Common myeloid progenitor, CD34-positive (primary cell): Measurements from ENCODE around the gene HBS1L.

Experiments
- CTCF ChIA-PET: fragments of 350-600 bp; sonication (Branson Sonifier 250); formaldehyde crosslinking; loops from one replicate; lab custom pipeline; 2021; ENCODE audit warnings: antibody characterized with exemption; lab: Charles Lee
- POLR2A ChIA-PET: fragments of 350-600 bp; sonication (Branson Sonifier 250); formaldehyde crosslinking; loops from one replicate; lab custom pipeline; 2021; ENCODE audit warnings: antibody characterized with exemption; lab: Charles Lee
- DNase-seq, 3 donors: peaks; one replicate each; pipeline versions ENCODE4 v3.0.0 to v3.0.0-alpha.2; 2013
- H3K27ac ChIP-seq, 2 experiments: 1 replicate in 1 of 2; 2 replicates in 1 of 2; pipeline ENCODE4 v1.7.0; 2013; ENCODE audit warnings: inconsistent platforms in 2 of 2, low read length in 2 of 2, mild to moderate bottlenecking in 2 of 2, low read depth in 1 of 2, moderate library complexity in 1 of 2; ENCODE audit not compliant: severe bottlenecking in 2 of 2, insufficient read depth in 1 of 2, poor library complexity in 1 of 2
- H3K27me3 ChIP-seq, 5 experiments: replicated peaks in 2 of 5; 1 replicate in 3 of 5; 2 replicates in 2 of 5; pipeline versions ENCODE4 v1.6.1 to v1.7.0; 2013; ENCODE audit warnings: low read length in 4 of 5, mild to moderate bottlenecking in 2 of 5, moderate library complexity in 2 of 5, inconsistent platforms in 1 of 5; ENCODE audit not compliant: insufficient read depth in 5 of 5, control insufficient read depth in 4 of 5
- H3K36me3 ChIP-seq, 4 experiments: 1 replicate in 2 of 4; 2 replicates in 2 of 4; pipeline versions ENCODE4 v1.6.1 to v1.7.0; 2013; ENCODE audit warnings: low read length in 3 of 4, control low read depth in 1 of 4, mild to moderate bottlenecking in 1 of 4; ENCODE audit not compliant: control insufficient read depth in 4 of 4, insufficient read depth in 4 of 4
- H3K4me1 ChIP-seq, 4 experiments: 1 replicate in 3 of 4; 2 replicates in 1 of 4; pipeline versions ENCODE4 v1.6.1 to v1.7.1; 2013; ENCODE audit warnings: low read length in 3 of 4, mild to moderate bottlenecking in 3 of 4, control low read depth in 1 of 4, inconsistent platforms in 1 of 4, moderate library complexity in 1 of 4; ENCODE audit not compliant: control insufficient read depth in 4 of 4, insufficient read depth in 4 of 4; ENCODE audit errors: control extremely low read depth in 1 of 4
- H3K4me3 ChIP-seq, 7 experiments: 1 replicate in 4 of 7; 2 replicates in 3 of 7; pipeline versions ENCODE4 v1.5.1 to v1.7.0; 2013; ENCODE audit warnings: mild to moderate bottlenecking in 7 of 7, low read length in 6 of 7, moderate library complexity in 6 of 7, inconsistent platforms in 2 of 7, low read depth in 2 of 7, control low read depth in 1 of 7; ENCODE audit not compliant: insufficient read depth in 4 of 7, control insufficient read depth in 1 of 7; ENCODE audit errors: extremely low read depth in 1 of 7
- H3K9me3 ChIP-seq, 5 experiments: 1 replicate in 4 of 5; 2 replicates in 1 of 5; pipeline versions ENCODE4 v1.6.1 to v1.7.1; 2013; ENCODE audit warnings: low read length in 4 of 5, mild to moderate bottlenecking in 2 of 5, inconsistent platforms in 1 of 5, low read depth in 1 of 5, moderate library complexity in 1 of 5; ENCODE audit not compliant: control insufficient read depth in 4 of 5, insufficient read depth in 2 of 5; ENCODE audit errors: control extremely low read depth in 1 of 5
- WGBS: methylation state at CpG from one replicate; pipeline ENCODE4 v1.1.5; 2013; ENCODE audit not compliant: insufficient coverage; 5-methylcytosine and 5-hydroxymethylcytosine counted together

HBS1L gene

GRCh38 chr6:135002229-135002844, 52.3 kb downstream of the HBS1L start:
- CTCF ChIA-PET: interaction anchor here (0.8 to 4.9 kb wide), 3 partner anchors 8 to 25 kb away, joined by 3 to 27 read pairs (median 6); no protein-coding TSS in a partner anchor
- Histone ChIP-seq H3K27me3 (no peaks in the 10 kb centered on the region), H3K4me1 (no peaks in the 10 kb centered on the region), H3K36me3 (peaks cover 4 to 14% (median 7%) of the 10 kb centered on the region in 4 experiments), H3K9me3 (no peaks in the 10 kb centered on the region), H3K4me3 (no peak overlapping the region), H3K27ac (no peak overlapping the region)
- WGBS: no CpG with 5 or more reads among the region's 5 CpGs
- POLR2A ChIA-PET: no interaction called here
- DNase-seq: peak; percentile 38 to 60 (median 57)

DNA sequence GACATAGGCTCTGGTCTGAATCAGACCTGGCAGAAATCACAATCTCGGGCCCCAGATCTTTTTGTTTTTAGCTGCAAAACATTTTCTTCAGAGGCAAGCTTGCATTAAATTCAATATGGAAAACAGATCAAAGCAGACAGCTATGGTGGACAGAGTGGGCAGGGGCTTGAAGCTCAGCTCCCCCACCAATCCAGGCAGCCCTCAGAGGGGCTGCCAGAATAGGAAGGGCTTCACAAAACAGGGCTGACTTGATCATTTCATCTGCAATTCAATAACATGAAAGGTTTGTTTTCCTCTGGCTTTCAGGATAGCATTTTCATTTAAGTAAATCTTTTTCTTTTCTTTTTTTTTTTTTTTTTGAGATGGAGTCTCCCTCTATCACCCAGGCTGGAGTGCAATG, 55.5 kb downstream of the HBS1L start:
- CTCF ChIA-PET: interaction anchor here (0.7 to 1.7 kb wide), 4 partner anchors 9 to 144 kb away, joined by 3 to 4 read pairs (median 3); no protein-coding TSS in a partner anchor
- Histone ChIP-seq H3K9me3 (no peaks in the 10 kb centered on the region), H3K36me3 (peaks cover 10 to 25% (median 14%) of the 10 kb centered on the region in 4 experiments), H3K27me3 (no peaks in the 10 kb centered on the region), H3K27ac (no peak overlapping the region), H3K4me3 (no peak overlapping the region), H3K4me1 (no peaks in the 10 kb centered on the region)
- no peak for DNase-seq
- POLR2A ChIA-PET: interaction anchor here (0.6 kb wide), 1 partner anchor 937 kb away, joined by 3 read pairs; no protein-coding TSS in a partner anchor
- WGBS: no CpG with 5 or more reads among the region's 1 CpG

- DNase-seq: peak in 1 of 3 donors; percentile 35
- H3K36me3 ChIP-seq: peaks cover 10 to 28% (median 17%) of the 10 kb centered on the region in 4 experiments
- 100% methylated on average over 6 of the region's 9 CpGs for WGBS
- no peak overlapping the region for H3K27ac ChIP-seq
- no peak overlapping the region for H3K4me3 ChIP-seq
- no peaks in the 10 kb centered on the region for H3K27me3 ChIP-seq
- no peaks in the 10 kb centered on the region for H3K9me3 ChIP-seq
- POLR2A ChIA-PET: no interaction called here
- CTCF ChIA-PET: interaction anchor here (1.0 to 5.1 kb wide), 3 partner anchors 7 to 10 kb away, joined by 3 to 27 read pairs (median 3); no protein-coding TSS in a partner anchor
- no peaks in the 10 kb centered on the region for H3K4me1 ChIP-seq
Observed at GRCh38 chr6:134997133-134997995, 57.3 kb downstream of the HBS1L start.

DNA sequence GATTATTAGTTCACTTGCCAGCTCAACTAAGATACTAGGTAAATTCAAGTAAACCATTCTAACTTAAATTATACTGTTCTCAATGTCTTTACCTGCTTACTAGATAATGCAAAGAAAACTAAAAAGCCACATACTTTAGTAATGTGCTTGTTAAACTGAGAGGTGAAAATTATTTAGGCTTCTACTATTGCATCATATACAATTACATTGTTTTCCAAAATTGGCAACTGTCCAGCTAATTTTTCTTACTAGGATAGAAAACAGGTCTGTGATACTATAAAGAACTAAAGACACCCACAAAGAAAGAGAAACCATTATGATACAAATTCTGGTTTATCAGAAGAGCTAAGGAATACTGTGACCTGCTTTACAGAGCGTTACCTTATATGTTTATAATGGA, 59.1 kb downstream of the HBS1L start:
- Histone ChIP-seq H3K27ac (no peak overlapping the region), H3K4me3 (no peak overlapping the region), H3K36me3 (peaks cover 12 to 39% (median 21%) of the 10 kb centered on the region in 4 experiments), H3K27me3 (no peaks in the 10 kb centered on the region), H3K9me3 (no peaks in the 10 kb centered on the region), H3K4me1 (no peaks in the 10 kb centered on the region)
- ChIA-PET CTCF (interaction anchor here (1.0 to 5.1 kb wide), 4 partner anchors 9 to 847 kb away, joined by 3 to 27 read pairs (median 3); no protein-coding TSS in a partner anchor), POLR2A (no interaction called here)
- 100% methylated on average over 1 of the region's 1 CpG for WGBS
- no peak for DNase-seq

DNA sequence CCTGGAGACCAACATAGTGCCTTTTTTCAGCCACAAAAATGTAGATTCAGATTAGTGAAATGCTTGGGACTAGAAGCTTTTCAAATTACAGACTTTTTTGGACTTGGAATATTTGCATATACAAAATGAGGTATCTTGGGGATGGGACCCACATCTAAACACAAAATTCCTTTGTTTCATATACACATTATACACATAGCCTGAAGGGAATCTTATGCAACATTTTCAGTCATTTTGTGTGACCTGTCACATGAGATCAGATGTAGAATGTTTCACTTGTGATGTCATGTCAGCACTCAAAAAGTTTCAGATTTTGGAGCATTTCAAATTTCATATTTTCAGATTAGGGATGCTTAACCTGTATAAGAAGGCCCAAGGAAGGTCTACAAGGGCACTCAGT, 60.2 kb downstream of the HBS1L start:
- H3K27ac ChIP-seq: no peak overlapping the region
- POLR2A ChIA-PET: no interaction called here
- H3K9me3 ChIP-seq: no peaks in the 10 kb centered on the region
- CTCF ChIA-PET: interaction anchor here (1.0 to 5.1 kb wide), 2 partner anchors 10 to 13 kb away, joined by 3 to 27 read pairs; no protein-coding TSS in a partner anchor
- no peak overlapping the region for H3K4me3 ChIP-seq
- no peaks in the 10 kb centered on the region for H3K4me1 ChIP-seq
- H3K27me3 ChIP-seq: no peaks in the 10 kb centered on the region
- H3K36me3 ChIP-seq: peaks cover 12 to 43% (median 21%) of the 10 kb centered on the region in 4 experiments
- no peak for DNase-seq

- ChIA-PET POLR2A (no interaction called here), CTCF (interaction anchor here (5.1 kb wide), 1 partner anchor 12 kb away, joined by 27 read pairs; no protein-coding TSS in a partner anchor)
- no peak for DNase-seq
- Histone ChIP-seq H3K36me3 (peaks cover 9 to 44% (median 21%) of the 10 kb centered on the region in 4 experiments), H3K27me3 (no peaks in the 10 kb centered on the region), H3K9me3 (no peaks in the 10 kb centered on the region), H3K4me3 (no peak overlapping the region), H3K4me1 (no peaks in the 10 kb centered on the region), H3K27ac (no peak overlapping the region)
- WGBS: 98% methylated on average over 4 of the region's 6 CpGs
Observed at GRCh38 chr6:134992155-134992554, 62.5 kb downstream of the HBS1L start.
